OCI-LY7 (cell line): ENCODE results near the gene SLC9A2. TPM values are rescaled to one million over a fixed set of nuclear protein-coding genes. Genes with fewer than 3 reads are reported as not detected.

Experiments used
- BruUV-seq: library from RNA; stranded (reverse); fragments of 400-500 nt; replicated peaks from 2 replicates; lab custom pipeline; 2021; lab: Mats Ljungman, UMichigan
- CTCF ChIA-PET: fragments of 300-600 bp; sonication (Branson Sonifier 250); formaldehyde crosslinking; loops from one replicate; lab custom pipeline; 2022; ENCODE audit warnings: antibody characterized with exemption; ENCODE audit not compliant: unreplicated experiment; lab: Charles Lee
- POLR2A ChIA-PET: fragments of 300-600 bp; sonication (Branson Sonifier 250); formaldehyde crosslinking; loops from one replicate; lab custom pipeline; 2022; ENCODE audit warnings: antibody characterized with exemption; lab: Charles Lee
- DNase-seq: peaks from one replicate; pipeline ENCODE4 v3.0.0-alpha.2; 2015; ENCODE audit warnings: low spot score
- H2AFZ ChIP-seq: fragments of 200-600 bp; sonication (generic), shearing (Covaris generic); 2 replicates; pipeline ENCODE4 v1.6.1; 2014; ENCODE audit warnings: mild to moderate bottlenecking, antibody characterized with exemption, low read length, moderate library complexity
- H3K27ac ChIP-seq: fragments of 200-600 bp; sonication (generic); 2 replicates; pipeline ENCODE4 v1.5.1; 2014; ENCODE audit warnings: mixed run types, low read depth, mild to moderate bottlenecking, moderate library complexity, low read length, inconsistent platforms; ENCODE audit not compliant: poor library complexity, severe bottlenecking
- H3K36me3 ChIP-seq: fragments of 200-600 bp; sonication (generic); 2 replicates; pipeline ENCODE4 v1.6.1; 2014; ENCODE audit warnings: mild to moderate bottlenecking, antibody characterized with exemption, low read length, moderate library complexity, mixed read lengths; ENCODE audit not compliant: insufficient read depth
- H3K4me1 ChIP-seq: fragments of 200-600 bp; sonication (generic); 2 replicates; pipeline ENCODE4 v1.5.1; 2014; ENCODE audit warnings: mild to moderate bottlenecking, low read length; ENCODE audit not compliant: insufficient read depth, poor library complexity, severe bottlenecking
- H3K4me2 ChIP-seq: fragments of 200-600 bp; sonication (generic); 2 replicates; pipeline ENCODE4 v1.6.1; 2014; ENCODE audit warnings: mild to moderate bottlenecking, low read length
- H3K4me3 ChIP-seq: fragments of 200-600 bp; sonication (generic); 2 replicates; pipeline ENCODE4 v1.5.1; 2014; ENCODE audit warnings: mild to moderate bottlenecking, low read depth, low read length; ENCODE audit not compliant: poor library complexity, severe bottlenecking
- H3K79me2 ChIP-seq: fragments of 200-600 bp; sonication (generic); 2 replicates; pipeline ENCODE4 v1.6.1; 2016; ENCODE audit warnings: low read depth, mild to moderate bottlenecking, low read length, moderate library complexity, mixed read lengths; ENCODE audit not compliant: insufficient read depth
- H3K9me2 ChIP-seq: fragments of 200-600 bp; sonication (generic); 2 replicates; pipeline ENCODE4 v1.6.1; 2016; ENCODE audit warnings: mild to moderate bottlenecking, low read length, mixed read lengths; ENCODE audit not compliant: insufficient read depth
- H3K9me3 ChIP-seq: fragments of 200-600 bp; sonication (generic); 2 replicates; pipeline ENCODE4 v1.6.1; 2014; ENCODE audit warnings: mild to moderate bottlenecking, mixed run types, low read length, mixed read lengths
- H4K20me1 ChIP-seq: fragments of 200-600 bp; sonication (generic); 2 replicates; pipeline ENCODE4 v1.6.1; 2014; ENCODE audit warnings: mild to moderate bottlenecking, antibody characterized with exemption, low read length, moderate library complexity, mixed read lengths; ENCODE audit not compliant: insufficient read depth
- CTCF ChIP-seq: fragments of 200-600 bp; sonication (generic); conservative IDR thresholded peaks from 2 replicates; pipeline ENCODE4 v1.5.1; 2014; ENCODE audit warnings: mild to moderate bottlenecking, antibody characterized with exemption, low read length, moderate library complexity, mixed read lengths
- EZH2phosphoT487 ChIP-seq: fragments of 200-600 bp; sonication (generic); IDR thresholded peaks from 2 replicates; pipeline ENCODE4 v1.6.1; 2018; ENCODE audit warnings: low read depth, borderline replicate concordance, mild to moderate bottlenecking, mixed run types, antibody characterized with exemption, low read length, moderate library complexity, mixed read lengths
- intact Hi-C: fragments of 100-400 bp; cut with micrococcal nuclease; formaldehyde crosslinking; loops from one replicate; pipeline ENCODE4 v1.10.0; 2022; ENCODE audit not compliant: unreplicated experiment
- total RNA-seq, 2 experiments: library from RNA; depleted of rRNA in 1 of 2; stranded (reverse); fragments of >200 nt in 1 of 2; shearing (Covaris generic) in 1 of 2; gene quantifications; 2 replicates each; pipeline ENCODE4 v1.2.3, GENCODE V29; 2014 to 2022

Gene SLC9A2
- total RNA-seq, 2 experiments from 2014 or later, result not detected

- TF ChIP-seq CTCF, result no peak
- TF ChIP-seq EZH2phosphoT487, result no peak
- BruUV-seq, result no TSS peak
- peaks cover 53% of the 10 kb centered on the region for H3K36me3 ChIP-seq
These were observed 105.2 kb downstream of the SLC9A2 start for GRCh38 chr2:102724553-102724952.

DNA sequence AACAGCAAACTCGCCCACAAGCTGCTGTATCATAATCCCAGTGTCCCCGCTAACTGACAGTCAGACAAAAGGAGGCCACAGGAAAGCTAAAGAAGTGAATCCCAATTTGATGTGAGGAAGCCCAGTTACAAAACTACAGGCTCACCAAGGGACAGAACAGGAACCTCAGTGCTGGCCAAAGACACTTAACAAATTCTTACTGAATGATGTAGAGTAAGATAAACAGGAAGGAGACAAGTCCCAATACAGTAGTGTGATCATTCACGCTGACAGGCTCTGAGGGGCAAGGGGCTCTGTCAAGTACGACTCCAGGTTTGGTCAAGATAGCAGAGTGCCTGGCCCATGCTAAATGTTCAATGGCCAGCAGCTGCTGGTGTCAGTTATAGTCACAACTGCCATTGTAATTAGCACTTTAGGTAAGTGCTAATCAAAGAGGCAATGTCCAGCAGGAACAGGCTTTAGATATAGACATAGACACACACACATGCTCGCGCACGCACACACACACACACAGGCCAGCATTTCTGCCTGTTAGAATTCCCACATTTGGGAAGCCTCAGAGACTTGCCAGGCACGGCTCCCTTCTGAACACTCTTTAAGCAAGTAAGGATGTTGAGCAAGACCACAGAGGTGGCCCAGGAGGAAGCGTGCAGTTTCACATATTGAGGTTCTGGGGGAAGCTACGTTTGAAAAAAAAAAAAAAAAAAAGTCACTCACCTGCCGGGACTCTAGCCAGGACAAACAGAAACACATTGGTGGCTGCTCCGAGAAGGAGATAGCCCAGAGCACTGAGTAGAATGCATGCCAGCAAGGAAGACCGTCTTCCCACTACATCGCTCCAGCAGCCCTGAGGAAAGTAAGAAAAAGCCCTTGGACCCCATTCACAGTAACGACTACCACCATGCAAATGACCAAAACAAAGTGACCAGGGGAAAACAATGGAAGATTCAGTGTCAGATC, 107.1 kb downstream of the SLC9A2 start:
- DNase-seq, result no peak
- POLR2A ChIA-PET, result no interaction called here
- TF ChIP-seq CTCF, result no peak
- TF ChIP-seq EZH2phosphoT487, result no peak

More at GRCh38 chr2:102724553-102724952, 105.2 kb downstream of the SLC9A2 start:
- Histone ChIP-seq H3K4me2 (no peak overlapping the region), H2AFZ (no peak overlapping the region), H3K4me1 (no peaks in the 10 kb centered on the region), H3K79me2 (no peaks in the 10 kb centered on the region), H3K9me3 (no peaks in the 10 kb centered on the region), H3K9me2 (no peaks in the 10 kb centered on the region), H3K27ac (no peak overlapping the region), H4K20me1 (no peaks in the 10 kb centered on the region), H3K4me3 (no peak overlapping the region)
- no peak for DNase-seq
- POLR2A ChIA-PET, result interaction anchor here (1.2 kb wide), 1 partner anchor 12 kb away, joined by 5 read pairs; a partner anchor contains a TSS
- CTCF ChIA-PET, result no interaction called here
- intact Hi-C loops, result no loop called here

More for the DNA sequence above, 107.1 kb downstream of the SLC9A2 start:
- Histone ChIP-seq H3K9me2 (no peaks in the 10 kb centered on the region), H3K4me2 (no peak overlapping the region), H3K4me3 (no peak overlapping the region), H2AFZ (no peak overlapping the region), H3K27ac (no peak overlapping the region), H3K9me3 (no peaks in the 10 kb centered on the region), H3K79me2 (no peaks in the 10 kb centered on the region), H3K4me1 (no peaks in the 10 kb centered on the region), H4K20me1 (no peaks in the 10 kb centered on the region), H3K36me3 (peaks cover 51% of the 10 kb centered on the region)
- BruUV-seq, result no TSS peak
- CTCF ChIA-PET, result no interaction called here
- intact Hi-C loops, result no loop called here
